Pancreas (tissue), 10 donors: Measurements from ENCODE around the gene IL36RN. TPM values are rescaled to one million over a fixed set of nuclear protein-coding genes. Genes with fewer than 3 reads are reported as not detected.
A peak's percentile ranks its signal among the peaks of the same experiment; 100 is the strongest.

Experiments used
- ATAC-seq, 4 donors: fragments of 200-7000 bp; cut with Tn5 transposase; one replicate each; pipeline versions ENCODE4 v1.8.0 to v1.9.1; 2020; ENCODE audit warnings: mild to moderate bottlenecking in 4 of 4, moderate library complexity in 4 of 4
- DNase-seq, 6 donors: peaks; one replicate each; pipeline ENCODE4 v3.0.0-alpha.2; 2020
- FAIRE-seq: peaks from 2 replicates; lab custom pipeline; 2012; peaks lifted over from hg19 to GRCh38; lab: Jason Lieb, UNC
- H3K27ac ChIP-seq, 4 donors: fragments of 200-600 bp; sonication (generic); 1 replicate in 3 of 4; 2 replicates in 1 of 4; pipeline versions ENCODE4 v1.5.0 to v1.8.0; 2020
- H3K27me3 ChIP-seq, 4 donors: fragments of 200-600 bp; one replicate each; pipeline ENCODE4 v1.8.0; 2021
- H3K36me3 ChIP-seq, 3 donors: fragments of 200-600 bp; sonication (generic) in 1 of 3; one replicate each; pipeline versions ENCODE4 v1.5.0 to v1.8.0; 2020 to 2021
- H3K4me1 ChIP-seq, 3 donors: fragments of 200-600 bp; one replicate each; pipeline ENCODE4 v1.8.0; 2021
- H3K4me3 ChIP-seq, 4 donors: fragments of 200-600 bp; sonication (generic) in 2 of 4; one replicate each; pipeline versions ENCODE4 v1.5.0 to v1.8.0; 2020 to 2021
- H3K9me3 ChIP-seq, 4 donors: fragments of 200-600 bp; one replicate each; pipeline ENCODE4 v1.8.0; 2021
- WGBS, 2 donors: extraction: QIAGEN DNeasy Blood & Tissue Kit; methylation state at CpG; one replicate each; pipeline ENCODE4 v1.1.7; 2013; 5-methylcytosine and 5-hydroxymethylcytosine counted together
- intact Hi-C, 3 donors: fragments of 100-400 bp; cut with DNase I; formaldehyde crosslinking; loops; one replicate each; pipeline versions ENCODE4 v1.11.1 to v1.14.2; 2022
- polyA plus RNA-seq, 2 donors: library from polyadenylated mRNA; stranded (reverse); fragments of 200-250 nt; gene quantifications; one replicate each; pipeline ENCODE4 v1.2.3, GENCODE V29; 2013
- total RNA-seq, 6 donors: library from RNA; stranded (reverse); fragmentation: NEBNext Ultra II Directional in 4 of 6; extraction: Animal tissue kit (Norgen Biotek cat#: 25700) in 4 of 6; gene quantifications; one replicate each; pipeline versions ENCODE4 v1.2.1 to v1.2.4, GENCODE V29; 2021 to 2023
- TF ChIP-seq, protein P1 (sequence below), 4 donors: fragments of 200-600 bp; sonication (generic) in 3 of 4; IDR thresholded peaks; one replicate each; pipeline versions ENCODE4 v1.5.0 to v1.8.0; 2021; ENCODE audit warnings: antibody characterized with exemption in 4 of 4
- donor health status: healthy with polysubstance abuse.
- donor health status: DM: no; HTN: no; CAD: no; lungs with moderate emphysema.
- donor health status: DM: no; HTN: no; CAD: no.
- donor health status: control.
- donor health status: control.
- donor health status: Bipolar disorder and iron deficiency.
- donor health status: DM: yes; HTN: yes; CAD: no.
- donor health status: DM: no; HTN: no; CAD: no.
- donor health status: DM: no; HTN: no; CAD: no.
- donor health status: DM: yes; HTN: yes; CAD: no.

Gene IL36RN
- not detected for total RNA-seq
- polyA plus RNA-seq = not detected

DNA sequence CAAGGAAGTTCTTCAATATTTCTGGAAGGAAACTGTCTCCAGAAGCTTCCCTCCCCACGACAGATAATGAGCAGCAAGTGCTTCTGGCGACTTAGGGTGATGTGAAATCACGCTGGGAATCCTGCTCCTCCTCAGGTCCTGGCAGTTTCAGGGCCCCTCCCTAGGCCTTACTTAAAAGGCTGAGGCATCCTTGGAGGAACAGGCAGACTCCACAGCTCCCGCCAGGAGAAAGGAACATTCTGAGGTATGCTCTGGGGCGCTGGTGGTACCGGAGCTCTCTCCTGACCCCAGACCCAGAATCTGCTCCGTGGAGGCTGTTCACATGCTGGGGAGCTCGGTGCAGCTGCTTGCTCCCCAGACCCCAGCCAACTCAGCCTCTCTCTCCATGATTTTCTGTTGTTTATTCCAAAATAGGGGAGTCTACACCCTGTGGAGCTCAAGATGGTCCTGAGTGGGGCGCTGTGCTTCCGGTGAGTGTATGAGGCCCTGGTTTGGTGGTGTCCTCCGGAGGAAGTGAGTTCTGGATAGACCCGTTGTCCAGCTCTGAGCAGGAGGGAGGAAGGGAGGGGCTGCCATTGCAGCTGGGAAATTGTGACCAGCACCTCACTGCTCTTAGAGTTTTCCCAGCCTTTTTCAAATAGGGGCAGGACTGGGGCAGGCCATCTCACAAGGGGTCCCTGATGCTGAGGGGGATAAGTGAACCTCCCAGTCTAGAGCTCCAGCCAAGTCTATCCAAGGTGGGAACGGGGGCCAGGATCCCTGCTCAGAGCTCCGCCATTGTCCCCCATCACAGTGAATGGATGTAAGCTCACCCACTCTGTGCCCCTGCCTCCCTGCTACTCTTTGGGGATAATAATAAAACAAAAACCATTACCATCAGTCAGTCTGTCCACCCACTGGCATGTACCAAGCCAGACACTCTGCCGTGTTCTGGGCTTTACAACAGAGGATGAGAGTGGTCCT, at the start of gene IL36RN:
TSS of gene IL36RN (plus strand) at position 201 of the 963 bp plus-strand sequence. CDS start at position 442, 241 bp downstream.
- no peak for FAIRE-seq

DNA sequence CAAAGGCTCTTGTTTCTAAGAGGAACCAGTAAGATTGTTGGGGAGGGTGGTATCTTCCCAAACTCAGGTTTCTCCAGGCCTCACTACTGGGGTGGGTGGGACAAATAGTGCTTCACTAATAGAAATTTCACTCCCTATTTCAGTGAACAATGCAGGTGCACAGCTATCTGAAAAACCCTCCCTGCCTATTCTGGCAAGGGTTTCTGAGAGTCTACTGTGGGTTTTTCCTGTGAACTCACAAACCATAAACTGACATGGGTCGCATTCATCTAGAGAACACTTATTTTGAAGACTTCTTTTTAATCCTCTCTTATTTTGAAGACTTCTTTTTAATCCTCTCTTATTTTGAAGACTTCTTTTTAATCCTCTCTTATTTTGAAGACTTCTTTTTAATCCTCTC, 49.4 kb upstream of the IL36RN start:
- DNase-seq = no peak
- Histone ChIP-seq H3K4me3 (no peak overlapping the region), H3K4me1 (no peaks in the 10 kb centered on the region), H3K27me3 (no peaks in the 10 kb centered on the region), H3K27ac (no peak overlapping the region), H3K9me3 (no peaks in the 10 kb centered on the region), H3K36me3 (no peaks in the 10 kb centered on the region)
- TF ChIP-seq, protein P1, sequence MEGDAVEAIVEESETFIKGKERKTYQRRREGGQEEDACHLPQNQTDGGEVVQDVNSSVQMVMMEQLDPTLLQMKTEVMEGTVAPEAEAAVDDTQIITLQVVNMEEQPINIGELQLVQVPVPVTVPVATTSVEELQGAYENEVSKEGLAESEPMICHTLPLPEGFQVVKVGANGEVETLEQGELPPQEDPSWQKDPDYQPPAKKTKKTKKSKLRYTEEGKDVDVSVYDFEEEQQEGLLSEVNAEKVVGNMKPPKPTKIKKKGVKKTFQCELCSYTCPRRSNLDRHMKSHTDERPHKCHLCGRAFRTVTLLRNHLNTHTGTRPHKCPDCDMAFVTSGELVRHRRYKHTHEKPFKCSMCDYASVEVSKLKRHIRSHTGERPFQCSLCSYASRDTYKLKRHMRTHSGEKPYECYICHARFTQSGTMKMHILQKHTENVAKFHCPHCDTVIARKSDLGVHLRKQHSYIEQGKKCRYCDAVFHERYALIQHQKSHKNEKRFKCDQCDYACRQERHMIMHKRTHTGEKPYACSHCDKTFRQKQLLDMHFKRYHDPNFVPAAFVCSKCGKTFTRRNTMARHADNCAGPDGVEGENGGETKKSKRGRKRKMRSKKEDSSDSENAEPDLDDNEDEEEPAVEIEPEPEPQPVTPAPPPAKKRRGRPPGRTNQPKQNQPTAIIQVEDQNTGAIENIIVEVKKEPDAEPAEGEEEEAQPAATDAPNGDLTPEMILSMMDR (IDR thresholded peaks at IDR 0.05) = no peak
- no peak for ATAC-seq
- FAIRE-seq = peak; percentile 51
- intact Hi-C loops = no loop called here
- WGBS, 2 donors = 59 to 76% methylated on average over 1 of the region's 1 CpG

More for the DNA sequence above, at the start of gene IL36RN:
- Histone ChIP-seq H3K4me1 (no peaks in the 10 kb centered on the region), H3K36me3 (no peaks in the 10 kb centered on the region), H3K27ac (no peak within 1 kb of the TSS), H3K4me3 (no peak within 1 kb of the TSS), H3K9me3 (no peaks in the 10 kb centered on the region), H3K27me3 (no peaks in the 10 kb centered on the region)
- intact Hi-C loops = no loop called here
- TF ChIP-seq, protein P1 (IDR thresholded peaks at IDR 0.05) = no peak
- ATAC-seq (no peak), DNase-seq (no peak)
- 72 to 83% methylated on average over 15 of the region's 15 CpGs for WGBS, 2 donors

DNA sequence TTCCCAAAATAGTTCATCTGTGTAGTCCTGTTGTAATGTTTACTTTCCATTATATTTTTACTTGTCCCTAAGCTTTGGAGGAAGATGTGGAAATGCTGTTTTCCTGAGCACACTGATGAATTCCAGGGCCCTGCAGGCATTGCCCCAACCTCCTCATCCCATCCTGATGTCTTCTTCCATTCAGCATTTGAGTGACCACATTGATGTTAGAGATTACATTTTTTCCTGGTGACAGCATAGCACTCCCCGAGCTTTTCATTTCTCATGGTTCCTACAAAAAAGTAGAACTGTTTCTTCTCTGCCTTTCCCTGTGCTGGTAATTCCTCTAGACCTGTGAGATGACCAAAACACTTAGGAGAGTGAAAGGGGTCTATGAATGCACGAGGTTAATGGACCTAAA, 48.9 kb upstream of the IL36RN start:
- H3K27ac ChIP-seq = no peak overlapping the region
- TF ChIP-seq, protein P1 (IDR thresholded peaks at IDR 0.05) = no peak
- H3K27me3 ChIP-seq = no peaks in the 10 kb centered on the region
- no peak for FAIRE-seq
- ATAC-seq = no peak
- intact Hi-C loops = no loop called here
- WGBS, 2 donors = 43 to 53% methylated on average over 2 of the region's 2 CpGs
- H3K4me3 ChIP-seq = no peak overlapping the region
- no peaks in the 10 kb centered on the region for H3K4me1 ChIP-seq
- H3K9me3 ChIP-seq = no peaks in the 10 kb centered on the region
- DNase-seq = no peak
- no peaks in the 10 kb centered on the region for H3K36me3 ChIP-seq

DNA sequence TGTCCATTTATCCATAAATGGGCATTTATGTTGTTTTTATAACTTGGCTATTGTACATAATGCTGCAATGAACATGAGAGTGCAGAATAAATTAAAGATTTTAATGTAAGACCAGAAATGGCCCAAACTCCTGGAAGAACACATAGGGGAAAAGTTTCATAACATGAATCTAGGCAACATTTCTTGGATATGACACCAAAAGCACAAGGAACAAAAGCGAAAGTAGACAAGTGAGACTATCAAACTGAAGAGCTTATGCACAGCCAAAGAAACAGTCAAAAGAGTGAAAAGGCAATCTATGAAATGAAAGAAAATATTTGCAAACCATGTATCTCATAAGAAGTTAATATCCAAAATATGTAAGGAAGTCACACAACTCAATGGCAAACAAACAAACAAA, 47.9 kb upstream of the IL36RN start:
- DNase-seq = no peak
- no peaks in the 10 kb centered on the region for H3K36me3 ChIP-seq
- H3K27ac ChIP-seq = no peak overlapping the region
- FAIRE-seq = no peak
- H3K27me3 ChIP-seq = no peaks in the 10 kb centered on the region
- H3K4me3 ChIP-seq = no peak overlapping the region
- no peak for ATAC-seq
- H3K9me3 ChIP-seq = no peaks in the 10 kb centered on the region
- TF ChIP-seq, protein P1 (IDR thresholded peaks at IDR 0.05) = no peak
- intact Hi-C loops = no loop called here
- 94 to 95% methylated on average over 1 of the region's 1 CpG for WGBS, 2 donors
- H3K4me1 ChIP-seq = no peaks in the 10 kb centered on the region
